Stimulated activated CD8-positive, alpha-beta memory T cell treated with anti-CD3 and anti-CD28 coated beads, Interleukin-15, amount 100 ng/mL, for 4 hours (primary cell): Measurements from ENCODE around the gene LDAH.

Source experiments
- DNase-seq, 2 donors: peaks; one replicate each; pipeline ENCODE4 v3.0.0-alpha.2; 2020; ENCODE audit warnings: low read depth in 2 of 2

The LDAH gene

GRCh38 chr2:20638646-20639430 is 184.1 kb downstream of the LDAH start:
- DNase-seq: no peak

GRCh38 chr2:20638014-20638413 is 184.9 kb downstream of the LDAH start:
- DNase-seq: no peak

- DNase-seq: no peak
Observed at GRCh38 chr2:20637147-20637546, 185.8 kb downstream of the LDAH start.

DNA sequence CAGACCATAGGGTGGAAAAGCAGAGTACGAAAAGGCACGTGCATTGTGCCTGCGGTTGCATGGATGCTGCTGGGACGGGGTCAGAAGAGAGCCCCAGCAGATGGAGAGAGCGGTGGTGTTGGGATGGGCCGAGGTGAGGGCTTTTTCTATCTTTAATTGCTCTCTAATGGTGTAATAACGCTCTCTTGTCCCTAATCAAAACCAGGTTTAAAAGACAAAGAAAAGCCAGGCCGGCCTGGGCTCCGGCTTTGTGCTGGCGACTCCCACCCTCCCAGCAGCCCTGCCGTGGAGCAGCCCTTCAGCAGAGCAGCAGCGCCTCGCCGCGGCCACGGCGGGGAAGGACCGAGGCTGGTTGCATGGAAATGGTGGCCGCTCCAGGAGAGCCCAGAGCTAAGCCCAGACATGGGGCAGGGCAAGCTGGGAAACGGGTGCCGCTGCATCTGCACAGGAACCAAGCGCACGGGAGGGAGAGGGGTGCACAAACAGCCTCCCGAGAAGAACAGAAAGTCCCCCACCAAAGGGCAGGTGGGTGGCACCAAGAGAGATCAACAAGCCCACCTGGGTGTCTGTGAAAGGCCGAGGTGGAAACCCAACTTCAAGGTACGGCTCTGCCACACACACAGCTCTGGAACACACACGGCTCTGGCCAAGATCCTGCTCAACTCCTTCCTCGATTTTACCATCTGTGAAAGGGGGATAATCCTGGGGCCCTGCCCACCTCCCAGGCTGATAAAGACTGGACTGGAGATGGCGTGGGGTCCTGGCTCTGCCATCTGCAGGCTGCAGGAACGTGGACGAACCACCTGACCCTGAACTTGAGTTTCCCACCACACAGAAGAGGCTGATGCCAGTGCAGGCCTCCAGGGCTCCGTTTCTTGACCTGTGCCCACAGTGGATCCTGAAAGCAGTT is 187.0 kb downstream of the LDAH start:
- no peak for DNase-seq

DNA sequence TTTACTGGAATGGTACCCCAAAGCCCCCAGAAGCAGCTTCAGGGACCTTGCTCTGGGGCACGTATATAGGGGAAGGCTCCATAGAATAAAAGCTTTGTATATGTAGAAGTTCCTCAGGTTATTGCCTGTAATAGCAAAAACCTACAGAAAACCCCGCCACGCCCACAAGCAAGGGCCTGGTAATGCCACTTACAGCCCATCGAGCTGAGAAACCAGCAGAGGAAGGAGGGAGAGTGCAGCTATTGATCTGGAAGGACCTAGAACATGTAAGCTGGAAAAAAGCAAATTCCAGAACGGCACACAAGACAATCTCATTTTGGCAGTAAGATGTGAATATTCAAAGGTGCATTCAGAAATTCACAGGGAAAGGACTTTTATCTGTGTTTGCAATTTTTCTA is 187.8 kb downstream of the LDAH start:
- no peak for DNase-seq

DNA sequence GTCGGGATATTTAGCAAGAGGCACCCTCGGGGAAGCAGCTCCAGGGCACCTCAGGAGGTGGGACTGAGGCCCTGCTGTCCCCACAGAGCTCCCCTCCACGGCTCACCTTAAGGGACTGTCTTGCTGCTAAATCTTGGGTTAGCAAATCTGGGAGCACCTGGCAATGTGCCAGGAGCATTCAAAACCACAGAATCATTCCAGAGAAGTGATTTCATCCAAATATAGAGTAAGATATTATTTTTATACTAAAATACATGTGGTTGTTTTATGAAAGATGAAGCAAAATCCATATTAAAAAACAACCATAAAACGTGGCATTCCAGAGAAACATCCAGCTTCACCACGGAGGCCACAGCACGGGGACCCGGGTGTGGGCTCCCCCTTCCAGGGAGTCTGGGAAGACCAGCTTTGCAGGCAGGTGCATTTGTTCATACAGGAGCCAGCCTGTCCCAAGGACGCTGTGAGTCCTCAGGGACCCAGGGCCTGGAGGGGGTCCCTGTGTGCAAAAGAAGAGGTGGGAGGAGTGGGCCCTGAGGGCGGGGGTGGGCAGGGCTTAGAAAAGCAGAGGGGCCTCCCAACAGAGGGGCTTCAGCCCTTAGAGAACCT is 188.3 kb downstream of the LDAH start:
- DNase-seq: no peak
